Measurements from ENCODE around the gene SLC38A10.

The SLC38A10 gene

DNA sequence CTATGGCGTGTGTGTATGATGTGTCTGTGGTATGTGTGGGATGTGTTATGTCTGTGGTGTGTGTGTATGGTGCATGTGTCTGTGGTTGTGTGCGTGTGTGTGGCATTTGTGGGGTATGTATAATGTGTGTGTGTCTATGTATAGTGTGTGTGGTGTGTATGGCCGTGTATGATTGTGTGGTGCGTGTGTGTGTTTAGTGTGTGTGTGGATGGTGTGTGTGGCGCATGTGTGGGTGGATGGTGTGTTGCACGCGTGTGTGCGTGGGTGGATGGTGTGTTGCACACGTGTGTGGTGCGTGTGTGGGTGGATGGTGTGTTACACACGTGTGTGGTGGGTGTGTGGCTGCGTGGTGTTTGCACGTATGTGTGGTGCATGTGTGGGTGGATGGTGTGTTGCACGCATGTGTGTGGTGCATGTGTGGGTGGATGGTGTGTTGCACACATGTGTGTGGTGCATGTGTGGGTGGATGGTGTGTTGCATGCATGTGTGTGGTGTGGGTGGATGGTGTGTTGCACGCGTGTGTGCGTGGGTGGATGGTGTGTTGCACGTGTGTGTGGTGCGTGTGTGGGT, 5.6 kb upstream of the SLC38A10 start:
- TF ChIP-seq, protein P1, sequence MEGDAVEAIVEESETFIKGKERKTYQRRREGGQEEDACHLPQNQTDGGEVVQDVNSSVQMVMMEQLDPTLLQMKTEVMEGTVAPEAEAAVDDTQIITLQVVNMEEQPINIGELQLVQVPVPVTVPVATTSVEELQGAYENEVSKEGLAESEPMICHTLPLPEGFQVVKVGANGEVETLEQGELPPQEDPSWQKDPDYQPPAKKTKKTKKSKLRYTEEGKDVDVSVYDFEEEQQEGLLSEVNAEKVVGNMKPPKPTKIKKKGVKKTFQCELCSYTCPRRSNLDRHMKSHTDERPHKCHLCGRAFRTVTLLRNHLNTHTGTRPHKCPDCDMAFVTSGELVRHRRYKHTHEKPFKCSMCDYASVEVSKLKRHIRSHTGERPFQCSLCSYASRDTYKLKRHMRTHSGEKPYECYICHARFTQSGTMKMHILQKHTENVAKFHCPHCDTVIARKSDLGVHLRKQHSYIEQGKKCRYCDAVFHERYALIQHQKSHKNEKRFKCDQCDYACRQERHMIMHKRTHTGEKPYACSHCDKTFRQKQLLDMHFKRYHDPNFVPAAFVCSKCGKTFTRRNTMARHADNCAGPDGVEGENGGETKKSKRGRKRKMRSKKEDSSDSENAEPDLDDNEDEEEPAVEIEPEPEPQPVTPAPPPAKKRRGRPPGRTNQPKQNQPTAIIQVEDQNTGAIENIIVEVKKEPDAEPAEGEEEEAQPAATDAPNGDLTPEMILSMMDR (IDR thresholded peaks at IDR 0.05; ENCODE audit: low read depth, low read length) = no peak
- H3K4me3 ChIP-seq (ENCODE audit: low read depth, low read length) = no peak overlapping the region

DNA sequence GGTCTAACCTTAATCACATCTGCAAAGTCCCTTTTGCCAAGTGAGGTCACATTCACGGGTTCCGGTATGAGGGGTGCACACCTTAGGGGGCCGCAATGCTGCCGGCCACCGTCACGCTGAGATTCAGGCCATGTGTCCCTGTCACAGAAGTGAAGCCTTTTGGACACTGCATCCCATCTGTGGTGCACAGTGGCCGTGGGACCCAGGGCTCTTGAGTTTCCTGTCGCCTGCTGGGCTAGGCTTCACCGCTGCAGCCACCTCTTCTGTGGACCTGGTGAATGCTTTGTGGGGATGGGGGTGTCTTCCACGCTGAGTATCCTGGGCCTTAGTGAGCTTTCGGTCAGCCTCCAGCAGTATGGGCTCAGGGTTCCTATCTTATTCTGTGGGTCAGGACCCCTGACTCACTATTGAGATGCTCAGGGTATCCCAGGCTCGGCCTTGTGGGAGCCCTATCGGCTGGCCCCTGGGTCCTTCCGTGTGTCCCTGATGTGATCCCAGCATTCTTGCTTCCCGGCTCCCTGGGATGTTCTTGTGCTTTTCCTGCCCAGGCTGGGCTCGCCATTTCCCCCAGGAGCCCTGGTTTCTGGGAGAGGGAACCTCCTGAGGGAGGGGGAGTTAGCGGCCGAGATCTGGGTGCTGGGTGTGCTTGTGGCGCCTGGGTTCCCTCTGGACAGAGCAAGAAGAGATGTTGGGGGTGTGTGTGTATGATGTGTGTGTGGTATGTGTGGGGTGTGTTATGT, 4.9 kb upstream of the SLC38A10 start:
- TF ChIP-seq, protein P1 (IDR thresholded peaks at IDR 0.05; ENCODE audit: low read depth, low read length) = no peak
- H3K4me3 ChIP-seq (ENCODE audit: low read depth, low read length) = no peak overlapping the region

GRCh38 chr17:81298991-81299738, 4.1 kb upstream of the SLC38A10 start:
- H3K4me3 ChIP-seq (ENCODE audit: low read depth, low read length) = no peak overlapping the region
- TF ChIP-seq, protein P1 (IDR thresholded peaks at IDR 0.05; ENCODE audit: low read depth, low read length) = no peak

DNA sequence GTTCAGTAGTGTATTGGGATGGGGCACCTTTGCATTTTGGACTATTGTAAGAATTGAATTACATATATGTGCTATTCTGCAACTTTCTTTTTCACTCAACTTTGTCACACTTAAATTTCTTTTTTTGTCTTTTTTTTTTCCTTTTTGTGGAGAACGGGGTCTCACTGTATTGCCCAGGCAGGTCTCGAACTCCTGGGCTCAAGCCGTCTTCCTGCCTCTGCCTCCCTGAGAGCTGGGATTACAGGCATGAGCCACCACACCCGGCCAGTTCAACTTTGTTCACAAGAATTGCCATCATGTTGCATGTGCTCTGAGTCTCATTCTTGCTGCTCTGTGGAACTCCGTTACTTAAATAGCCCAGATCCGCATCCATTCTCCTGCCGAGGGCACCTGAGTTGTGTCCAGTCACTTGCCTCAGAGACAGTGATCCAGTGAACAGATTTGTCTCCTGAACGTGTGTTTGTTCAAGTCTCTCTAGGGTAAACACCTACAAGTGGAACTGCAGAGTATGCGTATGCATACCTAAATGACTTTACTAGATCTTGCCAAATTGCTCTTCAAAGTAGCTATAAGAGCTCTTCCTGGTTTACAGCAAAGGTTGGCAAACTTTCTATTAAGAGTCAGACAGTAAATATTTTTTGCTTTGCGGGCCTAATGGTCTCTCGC, 3.4 kb upstream of the SLC38A10 start:
- TF ChIP-seq, protein P1 (IDR thresholded peaks at IDR 0.05; ENCODE audit: low read depth, low read length) = no peak
- H3K4me3 ChIP-seq (ENCODE audit: low read depth, low read length) = no peak overlapping the region

DNA sequence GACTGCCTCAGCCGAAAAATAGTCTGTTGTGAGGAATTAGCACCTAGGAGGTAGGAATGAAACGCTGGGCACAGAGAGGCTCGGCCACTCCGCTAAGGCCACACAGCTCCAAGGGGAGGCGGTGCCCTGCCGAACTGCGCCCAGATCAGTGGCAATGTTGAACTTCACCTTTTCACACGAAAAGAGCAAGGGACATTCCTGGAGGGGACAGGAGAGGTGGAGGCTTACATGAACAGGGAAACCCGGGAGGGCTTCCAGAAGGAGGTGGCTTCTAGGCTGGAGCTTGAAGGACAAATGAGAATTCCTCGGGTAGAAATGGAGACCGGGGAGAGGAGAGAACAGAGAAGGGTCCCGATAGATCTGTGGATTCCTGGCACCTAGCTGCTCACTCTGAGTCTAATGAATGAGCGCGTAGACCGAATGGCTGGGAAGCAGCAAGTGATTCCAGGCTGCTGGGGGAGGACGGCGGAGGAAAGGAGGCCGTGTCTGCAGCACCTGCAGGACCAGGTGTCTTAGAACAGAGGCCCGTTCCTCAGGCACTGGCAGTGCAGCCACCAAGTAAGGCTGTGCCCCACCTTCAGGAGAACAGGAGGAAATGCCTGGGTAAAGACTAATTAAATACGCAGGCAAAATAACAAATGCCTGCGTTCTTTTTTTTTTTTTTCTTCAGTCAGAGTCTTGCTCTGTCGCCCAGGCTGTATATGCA, 722 bp upstream of the SLC38A10 start:
- TF ChIP-seq, protein P1 (IDR thresholded peaks at IDR 0.05; ENCODE audit: low read depth, low read length) = no peak
- peak overlapping the region; percentile 86 for H3K4me3 ChIP-seq (ENCODE audit: low read depth, low read length)

- TF ChIP-seq, protein P1 (IDR thresholded peaks at IDR 0.05; ENCODE audit: low read depth, low read length) = no peak
- peak overlapping the region; percentile 86 for H3K4me3 ChIP-seq (ENCODE audit: low read depth, low read length)
These were observed 536 bp downstream of the SLC38A10 start for GRCh38 chr17:81294512-81295030.

All from WI38 (cell line).